Parathyroid adenoma (tissue), 2 donors: ENCODE results near the gene METAP2.

ENCODE experiments used
- H2AFZ ChIP-seq: fragments of 300-600 bp; sonication (generic); one replicate; pipeline ENCODE4 v1.7.0; 2017; ENCODE audit warnings: antibody characterized with exemption, mild to moderate bottlenecking
- H3K27ac ChIP-seq: fragments of 300-600 bp; sonication (generic); one replicate; pipeline ENCODE4 v1.7.0; 2017
- H3K27me3 ChIP-seq: fragments of 300-600 bp; sonication (generic); one replicate; pipeline ENCODE4 v1.7.0; 2017; ENCODE audit warnings: low read length; ENCODE audit not compliant: control insufficient read depth, insufficient read depth
- H3K36me3 ChIP-seq: fragments of 300-600 bp; sonication (generic); one replicate; pipeline ENCODE4 v1.7.0; 2017; ENCODE audit warnings: low read length; ENCODE audit not compliant: control insufficient read depth, insufficient read depth
- H3K4me1 ChIP-seq: fragments of 300-600 bp; sonication (generic); one replicate; pipeline ENCODE4 v1.7.0; 2017; ENCODE audit warnings: control low read depth
- H3K4me2 ChIP-seq: fragments of 300-600 bp; sonication (generic); one replicate; pipeline ENCODE4 v1.7.0; 2017; ENCODE audit warnings: low read length
- H3K4me3 ChIP-seq: fragments of 300-600 bp; sonication (generic); one replicate; pipeline ENCODE4 v1.7.0; 2017; ENCODE audit warnings: low read depth, low read length
- H3K79me2 ChIP-seq: fragments of 300-600 bp; sonication (generic); one replicate; pipeline ENCODE4 v1.7.0; 2017; ENCODE audit warnings: control low read depth
- H3K9ac ChIP-seq: fragments of 300-600 bp; sonication (generic); one replicate; pipeline ENCODE4 v1.7.0; 2017; ENCODE audit warnings: mild to moderate bottlenecking
- H3K9me3 ChIP-seq: fragments of 300-600 bp; sonication (generic); one replicate; pipeline ENCODE4 v1.7.0; 2017; ENCODE audit warnings: low read length; ENCODE audit not compliant: control insufficient read depth
- CTCF ChIP-seq: fragments of 300-600 bp; sonication (generic); IDR thresholded peaks from one replicate; pipeline ENCODE4 v1.7.0; 2017; ENCODE audit warnings: antibody characterized with exemption, mild to moderate bottlenecking
- donor health status: primary hyperparathyroidism.

METAP2 gene

GRCh38 chr12:95538656-95539055 lies 64.7 kb downstream of the METAP2 start:
- Histone ChIP-seq H3K9ac (no peak overlapping the region), H3K79me2 (no peaks in the 10 kb centered on the region), H3K4me3 (no peak overlapping the region), H2AFZ (no peak overlapping the region), H3K9me3 (no peaks in the 10 kb centered on the region), H3K36me3 (no peaks in the 10 kb centered on the region), H3K4me1 (no peaks in the 10 kb centered on the region), H3K4me2 (no peak overlapping the region), H3K27me3 (no peaks in the 10 kb centered on the region), H3K27ac (no peak overlapping the region)
- no peak for TF ChIP-seq CTCF

- Histone ChIP-seq H3K9ac (no peak overlapping the region), H3K27me3 (no peaks in the 10 kb centered on the region), H3K36me3 (no peaks in the 10 kb centered on the region), H3K27ac (no peak overlapping the region), H3K4me2 (no peak overlapping the region), H3K4me1 (no peaks in the 10 kb centered on the region), H2AFZ (no peak overlapping the region), H3K4me3 (no peak overlapping the region), H3K79me2 (no peaks in the 10 kb centered on the region), H3K9me3 (no peaks in the 10 kb centered on the region)
- no peak for TF ChIP-seq CTCF
Measured at GRCh38 chr12:95541436-95541835, 67.5 kb downstream of the METAP2 start.

- Histone ChIP-seq H3K4me3 (no peak overlapping the region), H3K9ac (no peak overlapping the region), H3K79me2 (no peaks in the 10 kb centered on the region), H3K27ac (no peak overlapping the region), H3K4me2 (no peak overlapping the region), H3K36me3 (no peaks in the 10 kb centered on the region), H3K4me1 (no peaks in the 10 kb centered on the region), H3K9me3 (no peaks in the 10 kb centered on the region), H2AFZ (no peak overlapping the region), H3K27me3 (no peaks in the 10 kb centered on the region)
- no peak for TF ChIP-seq CTCF
Measured at GRCh38 chr12:95543305-95543704, 69.4 kb downstream of the METAP2 start.

- Histone ChIP-seq H3K27ac (no peak overlapping the region), H3K4me1 (no peaks in the 10 kb centered on the region), H3K9ac (no peak overlapping the region), H3K79me2 (no peaks in the 10 kb centered on the region), H3K4me3 (no peak overlapping the region), H3K36me3 (no peaks in the 10 kb centered on the region), H3K4me2 (no peak overlapping the region), H3K9me3 (no peaks in the 10 kb centered on the region), H2AFZ (no peak overlapping the region), H3K27me3 (no peaks in the 10 kb centered on the region)
- no peak for TF ChIP-seq CTCF
Measured at GRCh38 chr12:95544756-95545155, 70.8 kb downstream of the METAP2 start.

GRCh38 chr12:95545303-95545702 lies 71.4 kb downstream of the METAP2 start:
- H3K79me2 ChIP-seq, result no peaks in the 10 kb centered on the region
- H3K27ac ChIP-seq, result no peak overlapping the region
- H3K27me3 ChIP-seq, result no peaks in the 10 kb centered on the region
- no peak overlapping the region for H3K9ac ChIP-seq
- H3K4me2 ChIP-seq, result no peak overlapping the region
- H3K9me3 ChIP-seq, result no peaks in the 10 kb centered on the region
- H3K36me3 ChIP-seq, result no peaks in the 10 kb centered on the region
- H3K4me1 ChIP-seq, result no peaks in the 10 kb centered on the region
- TF ChIP-seq CTCF, result no peak
- H2AFZ ChIP-seq, result no peak overlapping the region
- H3K4me3 ChIP-seq, result no peak overlapping the region
